Left ventricle myocardium inferior (tissue), 1 donor: ENCODE measurements around the gene RUVBL1. TPM values are rescaled to one million over a fixed set of nuclear protein-coding genes. Genes with fewer than 3 reads are reported as not detected.

Experiments used
- DNase-seq: peaks from one replicate; pipeline ENCODE4 v3.0.0-alpha.2; 2020
- H3K27ac ChIP-seq: fragments of 200-600 bp; replicated peaks from 2 replicates; pipeline ENCODE4 v1.8.0; 2021
- H3K27me3 ChIP-seq: fragments of 200-600 bp; 2 replicates; pipeline ENCODE4 v1.8.0; 2021; ENCODE audit warnings: low read depth
- H3K36me3 ChIP-seq: fragments of 200-600 bp; 2 replicates; pipeline ENCODE4 v1.8.0; 2021
- H3K4me1 ChIP-seq: fragments of 200-600 bp; 2 replicates; pipeline ENCODE4 v1.8.0; 2021
- H3K4me3 ChIP-seq: fragments of 200-600 bp; 2 replicates; pipeline ENCODE4 v1.8.0; 2021; ENCODE audit warnings: mild to moderate bottlenecking, moderate library complexity
- H3K9me3 ChIP-seq: fragments of 200-600 bp; replicated peaks from 2 replicates; pipeline ENCODE4 v1.8.0; 2021
- intact Hi-C: fragments of 100-400 bp; cut with micrococcal nuclease; formaldehyde crosslinking; loops from one replicate; pipeline ENCODE4 v1.11.0; 2022
- total RNA-seq: library from RNA; stranded (reverse); fragmentation: NEBNext Ultra II Directional; extraction: Animal tissue kit (Norgen Biotek cat#: 25700); gene quantifications from one replicate; pipeline ENCODE4 v1.2.1, GENCODE V29; 2021
- TF ChIP-seq, protein P1 (sequence below): fragments of 200-600 bp; IDR thresholded peaks from 2 replicates; pipeline ENCODE4 v1.8.0; 2021; ENCODE audit warnings: antibody characterized with exemption, mild to moderate bottlenecking, borderline replicate concordance
- donor health status: DM: no; HTN: yes; CAD: no; lungs with severe emphysema.

Gene RUVBL1
- total RNA-seq, 1 donor from 2014 or later: 25.3 TPM

GRCh38 chr3:128060473-128061381 lies 62.9 kb downstream of the RUVBL1 start:
- H3K4me3 ChIP-seq: no peak overlapping the region
- H3K36me3 ChIP-seq: peaks cover 98% of the 10 kb centered on the region
- DNase-seq: no peak
- no peaks in the 10 kb centered on the region for H3K27me3 ChIP-seq
- TF ChIP-seq, protein P1, sequence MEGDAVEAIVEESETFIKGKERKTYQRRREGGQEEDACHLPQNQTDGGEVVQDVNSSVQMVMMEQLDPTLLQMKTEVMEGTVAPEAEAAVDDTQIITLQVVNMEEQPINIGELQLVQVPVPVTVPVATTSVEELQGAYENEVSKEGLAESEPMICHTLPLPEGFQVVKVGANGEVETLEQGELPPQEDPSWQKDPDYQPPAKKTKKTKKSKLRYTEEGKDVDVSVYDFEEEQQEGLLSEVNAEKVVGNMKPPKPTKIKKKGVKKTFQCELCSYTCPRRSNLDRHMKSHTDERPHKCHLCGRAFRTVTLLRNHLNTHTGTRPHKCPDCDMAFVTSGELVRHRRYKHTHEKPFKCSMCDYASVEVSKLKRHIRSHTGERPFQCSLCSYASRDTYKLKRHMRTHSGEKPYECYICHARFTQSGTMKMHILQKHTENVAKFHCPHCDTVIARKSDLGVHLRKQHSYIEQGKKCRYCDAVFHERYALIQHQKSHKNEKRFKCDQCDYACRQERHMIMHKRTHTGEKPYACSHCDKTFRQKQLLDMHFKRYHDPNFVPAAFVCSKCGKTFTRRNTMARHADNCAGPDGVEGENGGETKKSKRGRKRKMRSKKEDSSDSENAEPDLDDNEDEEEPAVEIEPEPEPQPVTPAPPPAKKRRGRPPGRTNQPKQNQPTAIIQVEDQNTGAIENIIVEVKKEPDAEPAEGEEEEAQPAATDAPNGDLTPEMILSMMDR: no peak
- peaks cover 12% of the 10 kb centered on the region for H3K4me1 ChIP-seq
- intact Hi-C loops: no loop called here
- no peaks in the 10 kb centered on the region for H3K9me3 ChIP-seq
- H3K27ac ChIP-seq: no peak overlapping the region

GRCh38 chr3:128056258-128056657 lies 67.4 kb downstream of the RUVBL1 start:
- Histone ChIP-seq H3K36me3 (peaks cover 65% of the 10 kb centered on the region), H3K27me3 (no peaks in the 10 kb centered on the region), H3K9me3 (no peaks in the 10 kb centered on the region), H3K27ac (no peak overlapping the region), H3K4me1 (peaks cover 53% of the 10 kb centered on the region), H3K4me3 (no peak overlapping the region)
- DNase-seq: no peak
- intact Hi-C loops: no loop called here
- TF ChIP-seq, protein P1: no peak

DNA sequence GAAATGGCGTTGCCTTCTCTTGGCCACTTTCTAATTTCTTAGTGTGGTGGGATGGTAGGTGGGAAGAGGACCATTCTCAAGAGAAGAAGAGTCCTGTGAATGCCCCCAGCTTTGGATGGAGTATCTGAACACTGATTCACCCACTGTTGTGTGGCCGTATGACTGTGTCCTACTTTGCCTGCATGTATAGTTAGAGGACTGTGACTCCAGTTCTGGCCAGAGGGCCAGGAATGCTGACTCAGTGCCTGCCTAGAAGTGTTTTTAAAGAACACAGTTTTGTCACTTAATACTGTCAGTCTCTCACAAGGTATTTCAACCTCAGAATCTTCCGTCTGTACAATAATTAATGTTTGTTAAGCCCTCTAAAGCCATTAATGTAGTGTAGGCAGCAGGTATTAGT lies 69.2 kb downstream of the RUVBL1 start:
- TF ChIP-seq, protein P1: no peak
- Histone ChIP-seq H3K4me1 (peaks cover 56% of the 10 kb centered on the region), H3K27me3 (no peaks in the 10 kb centered on the region), H3K27ac (peak overlapping the region; percentile 96), H3K9me3 (no peaks in the 10 kb centered on the region), H3K4me3 (peak overlapping the region; percentile 97), H3K36me3 (peaks cover 46% of the 10 kb centered on the region)
- intact Hi-C loops: no loop called here
- no peak for DNase-seq

DNA sequence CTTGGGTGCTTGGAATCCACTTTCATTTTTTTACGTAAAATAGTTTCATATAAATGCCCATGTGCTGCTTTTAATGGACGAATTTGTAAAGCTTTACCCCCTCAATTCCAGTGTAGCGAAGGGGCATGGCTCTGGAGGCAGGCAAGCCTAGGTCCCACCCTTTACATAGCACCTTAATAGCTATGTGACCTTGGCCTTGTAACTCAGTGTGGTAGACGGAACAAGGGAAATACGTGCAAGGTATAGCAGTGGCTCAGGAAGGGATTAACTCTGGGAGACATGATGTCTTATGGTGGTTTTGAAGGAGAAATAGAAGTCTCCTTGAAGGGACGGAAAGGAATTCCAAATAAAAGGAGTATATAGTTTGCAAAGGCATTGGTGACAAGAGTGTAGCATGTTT lies 70.0 kb downstream of the RUVBL1 start:
- intact Hi-C loops: no loop called here
- Histone ChIP-seq H3K4me3 (peak overlapping the region; percentile 97), H3K27ac (peak overlapping the region; percentile 96), H3K27me3 (no peaks in the 10 kb centered on the region), H3K9me3 (no peaks in the 10 kb centered on the region), H3K4me1 (peaks cover 49% of the 10 kb centered on the region), H3K36me3 (peaks cover 38% of the 10 kb centered on the region)
- DNase-seq: no peak
- TF ChIP-seq, protein P1: no peak

- H3K27me3 ChIP-seq: no peaks in the 10 kb centered on the region
- DNase-seq: no peak
- H3K4me1 ChIP-seq: peaks cover 47% of the 10 kb centered on the region
- H3K36me3 ChIP-seq: peaks cover 30% of the 10 kb centered on the region
- TF ChIP-seq, protein P1: no peak
- H3K27ac ChIP-seq: peak overlapping the region; percentile 96
- intact Hi-C loops: no loop called here
- H3K9me3 ChIP-seq: no peaks in the 10 kb centered on the region
- peak overlapping the region; percentile 97 for H3K4me3 ChIP-seq
Observed at GRCh38 chr3:128052595-128053351, 70.8 kb downstream of the RUVBL1 start.
